GM12878 (cell line): ENCODE results near the gene ZNF709. TPM values are rescaled to one million over a fixed set of nuclear protein-coding genes. Genes with fewer than 3 reads are reported as not detected.
"Not testable (repeated sequence)": the region's sequence is repeated elsewhere in the genome, so short reads cannot be mapped to it uniquely, and the experiment has no call there.

Experiments used
- ATAC-seq: fragments of 200-7000 bp; cut with Tn5 transposase; 3 replicates; pipeline ENCODE4 v1.9.1; 2020; ENCODE audit warnings: mild to moderate bottlenecking, moderate library complexity
- BruUV-seq: library from RNA; stranded (reverse); fragments of 400-500 nt; replicated peaks from 2 replicates; lab custom pipeline; 2021; lab: Mats Ljungman, UMichigan
- CTCF ChIA-PET: fragments of 300-600 bp; sonication (Branson Sonifier 250); formaldehyde crosslinking; extraction: SDS; loops from one replicate; lab custom pipeline; 2021; ENCODE audit warnings: inconsistent platforms; lab: Yijun Ruan, JAX
- POLR2A ChIA-PET: fragments of 350-600 bp; formaldehyde crosslinking; extraction: SDS; loops from one replicate; lab custom pipeline; 2021; ENCODE audit warnings: inconsistent platforms; lab: Charles Lee
- RAD21 ChIA-PET: fragments of 300-600 bp; sonication (Branson Sonifier 250); formaldehyde crosslinking; loops from one replicate; lab custom pipeline; 2023; ENCODE audit warnings: antibody characterized with exemption; ENCODE audit not compliant: unreplicated experiment; lab: Charles Lee
- SMC1A ChIA-PET: fragments of 300-600 bp; sonication (Branson Sonifier 250); formaldehyde crosslinking; loops from one replicate; lab custom pipeline; 2023; ENCODE audit not compliant: unreplicated experiment, uncharacterized antibody; lab: Charles Lee
- DNase-seq: peaks from one replicate; pipeline ENCODE4 v3.0.0-alpha.2; 2011; ENCODE audit warnings: low read depth, low spot score
- FAIRE-seq: peaks from 3 replicates; lab custom pipeline; 2011; peaks lifted over from hg19 to GRCh38; lab: Jason Lieb, UNC
- H2AFZ ChIP-seq: 2 replicates; pipeline ENCODE4 v1.6.0; 2011; ENCODE audit warnings: low read depth, low read length, control low read depth; ENCODE audit not compliant: control insufficient read depth
- H3K27ac ChIP-seq: 2 replicates; pipeline ENCODE4 v1.5.1; 2011; ENCODE audit warnings: control low read depth; ENCODE audit not compliant: control insufficient read depth, insufficient read depth
- H3K27me3 ChIP-seq, 2 experiments: replicated peaks in 1 of 2; 2 replicates each; pipeline versions ENCODE4 v1.6.0 to v1.6.1; 2011; ENCODE audit warnings: low read length in 1 of 2; ENCODE audit not compliant: control insufficient read depth in 2 of 2, insufficient read depth in 2 of 2
- H3K36me3 ChIP-seq, 2 experiments: 2 replicates each; pipeline ENCODE4 v1.5.1; 2011; ENCODE audit warnings: low read length in 1 of 2; ENCODE audit not compliant: control insufficient read depth in 2 of 2, insufficient read depth in 2 of 2
- H3K4me1 ChIP-seq: 2 replicates; pipeline ENCODE4 v1.6.1; 2011; ENCODE audit warnings: mild to moderate bottlenecking, low read length, moderate library complexity, mixed read lengths; ENCODE audit not compliant: control insufficient read depth, insufficient read depth
- H3K4me2 ChIP-seq: 2 replicates; pipeline ENCODE4 v1.6.0; 2011; ENCODE audit warnings: control low read depth; ENCODE audit not compliant: control insufficient read depth, insufficient read depth
- H3K4me3 ChIP-seq: fragments of 200-600 bp; sonication (generic); 2 replicates; pipeline ENCODE4 v1.5.1; 2016
- H3K79me2 ChIP-seq: 2 replicates; pipeline ENCODE4 v1.6.0; 2011; ENCODE audit warnings: low read length; ENCODE audit not compliant: control insufficient read depth, insufficient read depth
- H3K9ac ChIP-seq: 2 replicates; pipeline ENCODE4 v1.8.0; 2011; ENCODE audit warnings: low read length, control low read depth, mixed read lengths; ENCODE audit not compliant: control insufficient read depth, insufficient read depth
- H3K9me3 ChIP-seq: replicated peaks from 3 replicates; pipeline ENCODE4 v1.5.1; 2011; ENCODE audit warnings: mild to moderate bottlenecking, low read length; ENCODE audit not compliant: control insufficient read depth, insufficient read depth
- H4K20me1 ChIP-seq: 2 replicates; pipeline ENCODE4 v1.6.0; 2011; ENCODE audit not compliant: control insufficient read depth, insufficient read depth
- BCL11A ChIP-seq: IDR thresholded peaks from 2 replicates; pipeline ENCODE4 v1.6.1; 2011; ENCODE audit warnings: low read depth, low read length
- MYC ChIP-seq: IDR thresholded peaks from 2 replicates; pipeline ENCODE4 v1.6.1; 2011; ENCODE audit warnings: mild to moderate bottlenecking, low read length, moderate library complexity, inconsistent platforms; ENCODE audit not compliant: insufficient read depth, insufficient replicate concordance, insufficient read length, severe bottlenecking
- POLR2AphosphoS5 ChIP-seq: IDR thresholded peaks from 2 replicates; pipeline ENCODE4 v1.6.1; 2011; ENCODE audit warnings: mild to moderate bottlenecking, low read length, inconsistent platforms
- RAD21 ChIP-seq: IDR thresholded peaks from 2 replicates; pipeline ENCODE4 v1.6.1; 2011; ENCODE audit warnings: mild to moderate bottlenecking, low read depth, low read length, moderate library complexity; ENCODE audit not compliant: insufficient read depth
- TBL1XR1 ChIP-seq: IDR thresholded peaks from 2 replicates; pipeline ENCODE4 v1.6.1; 2012; ENCODE audit warnings: low read depth, low read length, improper control_type of control experiment
- WGBS: methylation state at CpG from one replicate; pipeline ENCODE4 v1.1.6; 2016; ENCODE audit warnings: low lambda C conversion rate; ENCODE audit not compliant: insufficient replicate concordance, insufficient coverage; ENCODE audit errors: missing lambda C conversion rate; 5-methylcytosine and 5-hydroxymethylcytosine counted together
- in situ Hi-C: fragments of 300-500 bp; cut with MboI; formaldehyde crosslinking; loops from 9 replicates; pipeline ENCODE4 v1.14.3; 2018; ENCODE audit warnings: mixed read lengths
- intact Hi-C: fragments of 100-400 bp; cut with micrococcal nuclease; formaldehyde crosslinking; loops from one replicate; pipeline ENCODE4 v1.14.2; 2022; ENCODE audit not compliant: unreplicated experiment
- polyA plus RNA-seq, 11 experiments: library from polyadenylated mRNA; depleted of rRNA in 4 of 11; unstranded in 6 of 11; stranded (reverse) in 5 of 11; fragments of >200 nt; fragmentation: Nextera tagmentation in 4 of 11; fragmentation: Illumina TruSeq in 1 of 11; extraction: Ambion mirVana in 4 of 11; extraction: Trizol in 1 of 11; gene quantifications; 1 replicate in 1 of 11; 2 replicates in 10 of 11; pipeline versions ENCODE4 v1.2.1 to v1.2.3, GENCODE V29; 2011 to 2016; ENCODE audit warnings: inconsistent platforms in 2 of 11, missing spikeins in 2 of 11, low read depth in 1 of 11
- total RNA-seq, 4 experiments: library from RNA; depleted of rRNA in 3 of 4; stranded (reverse); fragments of >200 nt in 3 of 4; fragmentation: Illumina TruSeq in 1 of 4; extraction: Trizol in 1 of 4; gene quantifications; 2 replicates each; pipeline versions ENCODE4 v1.2.1 to v1.2.3, GENCODE V29; 2013 to 2021
- TF ChIP-seq, protein P1 (sequence below): fragments of 450-650 bp; IDR thresholded peaks from 2 replicates; pipeline ENCODE4 v1.6.1; 2016; ENCODE audit warnings: mild to moderate bottlenecking
- TF ChIP-seq, protein P2 (sequence below): fragments of 450-650 bp; IDR thresholded peaks from 2 replicates; pipeline ENCODE4 v1.6.1; 2016; ENCODE audit warnings: mild to moderate bottlenecking, moderate library complexity, borderline replicate concordance

ZNF709 gene
- total and polyA plus RNA-seq, 10 of the 15 experiments (the other 5 are each of a cell fraction or from before 2014, with no cell fraction given), result 0.27 to 2.5 (median 1.5) TPM

DNA sequence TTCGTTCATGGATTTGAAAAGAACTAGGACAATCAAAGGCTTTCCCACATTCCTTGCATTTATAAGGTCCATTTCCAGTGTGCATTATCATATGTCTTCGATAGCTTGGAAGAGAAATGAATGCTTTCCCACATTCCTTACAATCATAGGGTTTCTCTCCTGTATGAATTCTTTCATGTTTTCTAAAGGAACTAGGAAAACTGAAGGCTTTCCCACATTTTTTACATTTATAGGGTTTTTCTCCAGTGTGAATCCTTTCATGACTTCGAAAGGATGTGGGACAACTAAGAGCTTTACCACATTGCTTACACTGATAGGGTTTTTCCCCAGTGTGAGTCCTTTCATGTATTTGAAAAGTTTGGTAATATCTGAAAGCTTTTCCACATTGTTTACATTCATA lies 19.8 kb downstream of the ZNF709 start (continued):
- TF ChIP-seq, protein P1, sequence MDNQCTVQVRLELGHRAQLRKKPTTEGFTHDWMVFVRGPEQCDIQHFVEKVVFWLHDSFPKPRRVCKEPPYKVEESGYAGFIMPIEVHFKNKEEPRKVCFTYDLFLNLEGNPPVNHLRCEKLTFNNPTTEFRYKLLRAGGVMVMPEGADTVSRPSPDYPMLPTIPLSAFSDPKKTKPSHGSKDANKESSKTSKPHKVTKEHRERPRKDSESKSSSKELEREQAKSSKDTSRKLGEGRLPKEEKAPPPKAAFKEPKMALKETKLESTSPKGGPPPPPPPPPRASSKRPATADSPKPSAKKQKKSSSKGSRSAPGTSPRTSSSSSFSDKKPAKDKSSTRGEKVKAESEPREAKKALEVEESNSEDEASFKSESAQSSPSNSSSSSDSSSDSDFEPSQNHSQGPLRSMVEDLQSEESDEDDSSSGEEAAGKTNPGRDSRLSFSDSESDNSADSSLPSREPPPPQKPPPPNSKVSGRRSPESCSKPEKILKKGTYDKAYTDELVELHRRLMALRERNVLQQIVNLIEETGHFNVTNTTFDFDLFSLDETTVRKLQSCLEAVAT, result no peak
- no peak for TF ChIP-seq TBL1XR1
- TF ChIP-seq POLR2AphosphoS5, result no peak
- no peak for TF ChIP-seq BCL11A
- no peak for TF ChIP-seq MYC
- TF ChIP-seq RAD21, result no peak
- TF ChIP-seq, protein P2, sequence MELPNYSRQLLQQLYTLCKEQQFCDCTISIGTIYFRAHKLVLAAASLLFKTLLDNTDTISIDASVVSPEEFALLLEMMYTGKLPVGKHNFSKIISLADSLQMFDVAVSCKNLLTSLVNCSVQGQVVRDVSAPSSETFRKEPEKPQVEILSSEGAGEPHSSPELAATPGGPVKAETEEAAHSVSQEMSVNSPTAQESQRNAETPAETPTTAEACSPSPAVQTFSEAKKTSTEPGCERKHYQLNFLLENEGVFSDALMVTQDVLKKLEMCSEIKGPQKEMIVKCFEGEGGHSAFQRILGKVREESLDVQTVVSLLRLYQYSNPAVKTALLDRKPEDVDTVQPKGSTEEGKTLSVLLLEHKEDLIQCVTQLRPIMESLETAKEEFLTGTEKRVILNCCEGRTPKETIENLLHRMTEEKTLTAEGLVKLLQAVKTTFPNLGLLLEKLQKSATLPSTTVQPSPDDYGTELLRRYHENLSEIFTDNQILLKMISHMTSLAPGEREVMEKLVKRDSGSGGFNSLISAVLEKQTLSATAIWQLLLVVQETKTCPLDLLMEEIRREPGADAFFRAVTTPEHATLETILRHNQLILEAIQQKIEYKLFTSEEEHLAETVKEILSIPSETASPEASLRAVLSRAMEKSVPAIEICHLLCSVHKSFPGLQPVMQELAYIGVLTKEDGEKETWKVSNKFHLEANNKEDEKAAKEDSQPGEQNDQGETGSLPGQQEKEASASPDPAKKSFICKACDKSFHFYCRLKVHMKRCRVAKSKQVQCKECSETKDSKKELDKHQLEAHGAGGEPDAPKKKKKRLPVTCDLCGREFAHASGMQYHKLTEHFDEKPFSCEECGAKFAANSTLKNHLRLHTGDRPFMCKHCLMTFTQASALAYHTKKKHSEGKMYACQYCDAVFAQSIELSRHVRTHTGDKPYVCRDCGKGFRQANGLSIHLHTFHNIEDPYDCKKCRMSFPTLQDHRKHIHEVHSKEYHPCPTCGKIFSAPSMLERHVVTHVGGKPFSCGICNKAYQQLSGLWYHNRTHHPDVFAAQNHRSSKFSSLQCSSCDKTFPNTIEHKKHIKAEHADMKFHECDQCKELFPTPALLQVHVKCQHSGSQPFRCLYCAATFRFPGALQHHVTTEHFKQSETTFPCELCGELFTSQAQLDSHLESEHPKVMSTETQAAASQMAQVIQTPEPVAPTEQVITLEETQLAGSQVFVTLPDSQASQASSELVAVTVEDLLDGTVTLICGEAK, result no peak

DNA sequence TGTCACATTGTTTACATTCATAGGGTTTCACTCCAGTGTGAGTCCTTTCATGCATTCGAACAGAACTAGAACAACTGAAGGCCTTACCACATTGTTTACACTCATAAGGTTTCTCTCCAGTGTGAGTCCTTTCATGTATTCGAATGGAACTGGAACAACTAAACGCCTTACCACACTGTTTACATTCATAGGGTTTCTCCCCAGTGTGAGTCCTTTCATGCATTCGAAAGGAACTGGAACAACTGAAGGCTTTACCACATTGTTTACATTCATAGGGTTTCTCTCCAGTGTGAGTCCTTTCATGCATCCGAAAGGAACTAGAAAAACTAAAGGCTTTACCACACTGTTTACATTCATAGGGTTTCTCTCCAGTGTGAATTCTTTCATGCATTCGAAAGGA lies 20.5 kb downstream of the ZNF709 start:
- peaks cover 24% of the 10 kb centered on the region for H3K9me3 ChIP-seq
- RAD21 ChIA-PET, intact Hi-C loops, H3K9ac ChIP-seq, H3K27ac ChIP-seq, in situ Hi-C loops, DNase-seq, H3K79me2 ChIP-seq, SMC1A ChIA-PET, H2AFZ ChIP-seq, H3K4me2 ChIP-seq, ATAC-seq, H4K20me1 ChIP-seq, FAIRE-seq, H3K4me1 ChIP-seq, H3K4me3 ChIP-seq, H3K36me3 ChIP-seq, H3K27me3 ChIP-seq, POLR2A ChIA-PET: not testable (repeated sequence)
- CTCF ChIA-PET, result interaction anchor here (0.7 kb wide), 1 partner anchor 276 kb away, joined by 3 read pairs; no protein-coding TSS in a partner anchor
- WGBS, result 91% methylated on average over 6 of the region's 6 CpGs
- TSS peak; percentile 58 for BruUV-seq
